Trophoblast cell (in vitro differentiated cells and primary cell): ENCODE results near the gene RAB15.

Experiments
- DNase-seq, 2 donors: peaks; one replicate each; pipeline ENCODE4 v3.0.0-alpha.2; 2016
- H2AFZ ChIP-seq: 2 replicates; pipeline ENCODE4 v1.6.1; 2013; ENCODE audit warnings: low read length, moderate library complexity, mild to moderate bottlenecking; ENCODE audit not compliant: insufficient read depth, poor library complexity
- H2AK5ac ChIP-seq: 2 replicates; pipeline ENCODE4 v1.6.1; 2013; ENCODE audit warnings: mild to moderate bottlenecking, low read length
- H2BK120ac ChIP-seq: 2 replicates; pipeline ENCODE4 v1.6.1; 2013; ENCODE audit warnings: low read length, mild to moderate bottlenecking, moderate library complexity; ENCODE audit not compliant: insufficient read depth, poor library complexity
- H2BK12ac ChIP-seq: 2 replicates; pipeline ENCODE4 v1.6.1; 2013; ENCODE audit warnings: mild to moderate bottlenecking, low read length, moderate library complexity
- H2BK5ac ChIP-seq: 2 replicates; pipeline ENCODE4 v1.6.1; 2013; ENCODE audit warnings: low read length, low read depth, moderate library complexity, mild to moderate bottlenecking; ENCODE audit not compliant: poor library complexity
- H3K14ac ChIP-seq: 2 replicates; pipeline ENCODE4 v1.6.1; 2013; ENCODE audit warnings: mild to moderate bottlenecking, low read length
- H3K18ac ChIP-seq: 2 replicates; pipeline ENCODE4 v1.6.1; 2013; ENCODE audit warnings: mild to moderate bottlenecking, low read length
- H3K23ac ChIP-seq: 2 replicates; pipeline ENCODE4 v1.6.1; 2013; ENCODE audit warnings: low read length
- H3K27ac ChIP-seq: 2 replicates; pipeline ENCODE4 v1.5.1; 2013; ENCODE audit warnings: low read depth, mild to moderate bottlenecking, inconsistent platforms, low read length, moderate library complexity
- H3K27me3 ChIP-seq: 2 replicates; pipeline ENCODE4 v1.6.1; 2013; ENCODE audit warnings: inconsistent platforms, mild to moderate bottlenecking, low read length, moderate library complexity; ENCODE audit not compliant: insufficient read depth
- H3K36me3 ChIP-seq, 2 experiments: 1 replicate in 1 of 2; 2 replicates in 1 of 2; pipeline ENCODE4 v1.6.1; 2013; ENCODE audit warnings: low read length in 2 of 2, mild to moderate bottlenecking in 2 of 2, moderate library complexity in 1 of 2; ENCODE audit not compliant: insufficient read depth in 2 of 2, control insufficient read depth in 1 of 2
- H3K4ac ChIP-seq: 2 replicates; pipeline ENCODE4 v1.6.1; 2013; ENCODE audit warnings: low read depth, mild to moderate bottlenecking, low read length, moderate library complexity
- H3K4me1 ChIP-seq, 2 experiments: 1 replicate in 1 of 2; 2 replicates in 1 of 2; pipeline ENCODE4 v1.6.1; 2013; ENCODE audit warnings: low read length in 2 of 2, mild to moderate bottlenecking in 2 of 2, moderate library complexity in 1 of 2; ENCODE audit not compliant: insufficient read depth in 2 of 2, control insufficient read depth in 1 of 2
- H3K4me2 ChIP-seq: 2 replicates; pipeline ENCODE4 v1.6.1; 2013; ENCODE audit warnings: inconsistent platforms, mild to moderate bottlenecking, low read length, moderate library complexity
- H3K4me3 ChIP-seq: 2 replicates; pipeline ENCODE4 v1.5.1; 2013; ENCODE audit warnings: mild to moderate bottlenecking, low read depth, low read length, inconsistent platforms
- H3K79me1 ChIP-seq: one replicate; pipeline ENCODE4 v1.6.1; 2013; ENCODE audit warnings: low read length
- H3K79me2 ChIP-seq: 2 replicates; pipeline ENCODE4 v1.6.1; 2013; ENCODE audit warnings: low read length, mild to moderate bottlenecking; ENCODE audit not compliant: control insufficient read depth, insufficient read depth, poor library complexity
- H3K9ac ChIP-seq: 2 replicates; pipeline ENCODE4 v1.6.1; 2013; ENCODE audit warnings: mild to moderate bottlenecking, low read length
- H3K9me3 ChIP-seq: 2 replicates; pipeline ENCODE4 v1.6.1; 2013; ENCODE audit warnings: low read depth, mild to moderate bottlenecking, control low read depth, inconsistent platforms, low read length; ENCODE audit not compliant: insufficient read depth
- H4K12ac ChIP-seq: 2 replicates; pipeline ENCODE4 v1.6.1; 2013; ENCODE audit warnings: low read depth, mild to moderate bottlenecking, low read length, moderate library complexity
- H4K8ac ChIP-seq: 2 replicates; pipeline ENCODE4 v1.6.1; 2013; ENCODE audit warnings: low read depth, mild to moderate bottlenecking, low read length, moderate library complexity
- H4K91ac ChIP-seq: one replicate; pipeline ENCODE4 v1.6.1; 2013; ENCODE audit warnings: low read depth, mild to moderate bottlenecking, low read length, moderate library complexity
- WGBS: extraction: QIAGEN DNeasy Blood & Tissue Kit; methylation state at CpG from one replicate; pipeline ENCODE4 v1.1.7; 2013; ENCODE audit warnings: missing lambda C conversion rate; ENCODE audit not compliant: insufficient read length, insufficient coverage; ENCODE audit errors: extremely low coverage; 5-methylcytosine and 5-hydroxymethylcytosine counted together

Gene RAB15

DNA sequence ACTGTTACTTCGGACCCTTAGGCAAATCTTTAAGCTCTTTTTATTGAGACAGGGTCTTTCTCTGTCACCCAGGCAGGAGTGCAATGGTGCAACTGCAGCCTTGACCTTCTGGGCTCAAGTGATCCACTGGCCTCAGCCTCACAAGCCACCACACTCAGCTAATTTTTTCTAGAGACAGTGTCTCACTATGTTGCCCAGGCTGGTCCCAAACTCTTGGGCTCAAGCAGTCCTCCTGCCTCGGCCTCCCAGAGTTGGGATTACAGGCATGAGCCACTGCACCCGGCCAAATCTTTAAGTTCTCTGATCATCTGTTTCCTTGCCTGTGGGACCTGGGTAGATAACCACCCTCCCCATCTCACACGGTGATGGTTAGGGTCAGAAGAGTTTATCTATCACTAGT, 27.3 kb downstream of the RAB15 start:
- H3K14ac ChIP-seq = no peak overlapping the region
- H3K23ac ChIP-seq = no peak overlapping the region
- no peak overlapping the region for H3K4me3 ChIP-seq
- no peak for DNase-seq
- no peak overlapping the region for H3K4ac ChIP-seq
- H4K91ac ChIP-seq = no peak overlapping the region
- H2AK5ac ChIP-seq = no peak overlapping the region
- no peak overlapping the region for H3K9ac ChIP-seq
- no peaks in the 10 kb centered on the region for H3K79me2 ChIP-seq
- no peak overlapping the region for H4K12ac ChIP-seq
- H3K4me2 ChIP-seq = no peak overlapping the region
- H3K4me1 ChIP-seq = peaks cover 0 to 5% of the 10 kb centered on the region in 2 experiments
- H3K79me1 ChIP-seq = no peaks in the 10 kb centered on the region
- H3K27ac ChIP-seq = no peak overlapping the region
- no peaks in the 10 kb centered on the region for H3K27me3 ChIP-seq
- no peaks in the 10 kb centered on the region for H3K9me3 ChIP-seq
- H2BK5ac ChIP-seq = no peak overlapping the region
- H2BK12ac ChIP-seq = no peak overlapping the region
- H2BK120ac ChIP-seq = no peak overlapping the region
- no CpG with 5 or more reads among the region's 4 CpGs for WGBS
- no peak overlapping the region for H2AFZ ChIP-seq
- H3K18ac ChIP-seq = no peak overlapping the region
- no peak overlapping the region for H4K8ac ChIP-seq
- peaks cover 20 to 26% of the 10 kb centered on the region in 2 experiments for H3K36me3 ChIP-seq

DNA sequence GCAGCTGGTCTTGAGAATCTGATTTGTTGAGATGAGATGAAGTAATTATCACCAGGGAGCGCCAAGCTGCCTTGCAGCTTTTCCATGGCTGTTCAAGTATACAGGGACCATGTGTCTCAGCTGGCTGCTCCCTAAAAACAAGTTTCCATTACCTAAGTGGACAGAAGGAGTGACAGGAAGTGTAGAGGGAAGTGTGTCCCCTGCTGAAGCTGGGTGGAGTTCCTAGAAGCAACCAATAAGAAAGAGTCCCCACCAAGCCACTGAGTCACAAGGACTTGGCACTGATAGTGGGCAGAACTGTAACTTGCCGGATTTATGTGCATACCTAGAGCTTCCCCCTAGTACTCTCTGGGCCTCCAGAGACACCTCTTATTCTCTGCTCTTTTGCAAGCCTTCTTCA, 28.1 kb downstream of the RAB15 start:
- Histone ChIP-seq H3K27ac (no peak overlapping the region), H3K4me2 (no peak overlapping the region), H4K12ac (no peak overlapping the region), H3K18ac (no peak overlapping the region), H2AFZ (no peak overlapping the region), H3K4ac (no peak overlapping the region), H2BK120ac (no peak overlapping the region), H3K79me2 (no peaks in the 10 kb centered on the region), H3K9ac (no peak overlapping the region), H3K23ac (no peak overlapping the region), H4K8ac (no peak overlapping the region), H4K91ac (no peak overlapping the region), H2BK12ac (no peak overlapping the region), H3K36me3 (peaks cover 21 to 23% of the 10 kb centered on the region in 2 experiments), H3K14ac (no peak overlapping the region), H2AK5ac (no peak overlapping the region), H2BK5ac (no peak overlapping the region), H3K79me1 (no peaks in the 10 kb centered on the region), H3K27me3 (no peaks in the 10 kb centered on the region), H3K4me1 (peaks cover 0 to 5% of the 10 kb centered on the region in 2 experiments), H3K4me3 (no peak overlapping the region), H3K9me3 (no peaks in the 10 kb centered on the region)
- WGBS = no CpG with 5 or more reads among the region's 2 CpGs
- no peak for DNase-seq

DNA sequence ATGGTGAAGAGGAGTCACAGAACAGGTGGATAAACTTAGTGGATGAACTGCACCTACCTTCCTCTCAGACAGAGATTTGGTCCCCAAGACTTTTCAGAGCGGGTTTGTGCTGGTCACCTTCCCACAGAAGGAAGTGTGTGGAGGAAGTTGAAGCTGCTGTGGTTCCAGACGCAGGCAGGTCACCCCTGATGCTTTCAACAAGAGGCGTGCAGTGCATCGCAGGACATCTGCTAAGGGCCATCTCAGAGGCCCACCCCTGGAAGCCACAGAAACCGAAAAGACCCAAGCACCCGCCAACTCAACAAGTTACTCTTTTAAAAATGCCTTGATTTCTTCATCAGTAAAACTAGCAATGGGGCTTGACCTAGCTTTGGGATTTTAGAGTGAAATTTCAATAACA, 28.6 kb downstream of the RAB15 start:
- Histone ChIP-seq H2BK5ac (no peak overlapping the region), H3K79me2 (no peaks in the 10 kb centered on the region), H3K14ac (no peak overlapping the region), H4K8ac (no peak overlapping the region), H3K27ac (no peak overlapping the region), H2AK5ac (no peak overlapping the region), H3K23ac (no peak overlapping the region), H3K79me1 (no peaks in the 10 kb centered on the region), H3K18ac (no peak overlapping the region), H4K91ac (no peak overlapping the region), H2BK12ac (no peak overlapping the region), H3K9ac (no peak overlapping the region), H3K36me3 (peaks cover 18 to 22% of the 10 kb centered on the region in 2 experiments), H2BK120ac (no peak overlapping the region), H3K4ac (no peak overlapping the region), H3K27me3 (no peaks in the 10 kb centered on the region), H3K4me1 (peaks cover 0 to 5% of the 10 kb centered on the region in 2 experiments), H3K9me3 (no peaks in the 10 kb centered on the region), H3K4me3 (no peak overlapping the region), H2AFZ (no peak overlapping the region), H4K12ac (no peak overlapping the region), H3K4me2 (no peak overlapping the region)
- no CpG with 5 or more reads among the region's 6 CpGs for WGBS
- no peak for DNase-seq

DNA sequence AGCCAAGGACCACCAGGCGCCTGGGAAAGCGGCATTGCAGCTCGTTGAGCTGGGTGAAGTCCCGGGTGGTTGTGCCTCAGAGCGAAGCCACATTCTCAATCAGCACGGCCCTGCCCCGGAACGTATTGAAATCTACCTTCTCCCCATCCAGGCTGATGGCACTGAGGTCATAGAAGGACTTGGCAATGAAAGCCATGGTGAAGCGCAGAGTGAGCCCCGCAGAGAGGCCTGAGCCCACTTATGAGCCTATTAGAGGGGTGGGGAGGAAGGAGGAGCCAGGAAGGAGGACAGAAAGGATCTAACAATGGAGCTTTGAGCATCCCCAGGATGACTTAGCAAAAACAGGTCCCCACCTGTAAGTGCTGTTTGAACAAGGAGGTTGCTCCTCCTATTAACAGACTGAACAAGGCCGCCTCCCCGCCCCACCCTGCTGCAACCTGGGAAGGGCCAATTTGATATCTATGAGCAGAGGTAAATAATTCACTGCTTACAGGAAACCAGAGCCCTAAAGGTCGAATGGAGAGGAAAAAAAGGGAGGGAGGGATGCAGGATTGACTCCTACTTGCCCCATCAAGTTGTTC, 29.5 kb downstream of the RAB15 start, which contains the start of gene GPX2:
TSS of gene GPX2 (minus strand) at position 215 of the 581 bp plus-strand sequence. CDS start at position 196, 19 bp downstream.
- Histone ChIP-seq H2BK120ac (no peak within 1 kb of the TSS), H2AFZ (no peak within 1 kb of the TSS), H3K4me1 (peaks cover 0 to 5% of the 10 kb centered on the region in 2 experiments), H3K4ac (no peak within 1 kb of the TSS), H3K14ac (no peak within 1 kb of the TSS), H3K27me3 (no peaks in the 10 kb centered on the region), H3K4me3 (no peak within 1 kb of the TSS), H4K12ac (no peak within 1 kb of the TSS), H2BK12ac (no peak within 1 kb of the TSS), H3K4me2 (no peak within 1 kb of the TSS), H3K79me1 (no peaks in the 10 kb centered on the region), H3K23ac (no peak within 1 kb of the TSS), H2BK5ac (no peak within 1 kb of the TSS), H3K9me3 (no peaks in the 10 kb centered on the region), H4K91ac (no peak within 1 kb of the TSS), H3K36me3 (peaks cover 11 to 14% of the 10 kb centered on the region in 2 experiments), H2AK5ac (no peak within 1 kb of the TSS), H4K8ac (no peak within 1 kb of the TSS), H3K27ac (no peak within 1 kb of the TSS), H3K79me2 (no peaks in the 10 kb centered on the region), H3K18ac (no peak within 1 kb of the TSS), H3K9ac (no peak within 1 kb of the TSS)
- WGBS = no CpG with 5 or more reads among the region's 13 CpGs
- no peak for DNase-seq
